Measurements from ENCODE around the gene WSB2. TPM values are rescaled to one million over a fixed set of nuclear protein-coding genes. Genes with fewer than 3 reads are reported as not detected.

Gene WSB2
- total RNA-seq, 2 experiments from 2014 or later, result 72.4 to 74.6 TPM

- POLR2A ChIA-PET, result interaction anchor here (0.7 to 2.1 kb wide), 4 partner anchors 13 to 74 kb away, joined by 3 to 8 read pairs (median 6); no protein-coding TSS in a partner anchor
- CTCF ChIA-PET, result interaction anchor here (0.7 to 1.9 kb wide), 4 partner anchors 11 to 872 kb away, joined by 3 to 6 read pairs (median 4); no protein-coding TSS in a partner anchor
Measured at GRCh38 chr12:118064608-118065007, 3.6 kb upstream of the WSB2 start.

- CTCF ChIA-PET, result interaction anchor here (0.7 to 1.9 kb wide), 6 partner anchors 11 to 871 kb away, joined by 3 to 6 read pairs (median 5); no protein-coding TSS in a partner anchor
- POLR2A ChIA-PET, result interaction anchor here (0.6 to 2.1 kb wide), 7 partner anchors 8 to 691 kb away, joined by 3 to 8 read pairs (median 4); no protein-coding TSS in a partner anchor
Measured at GRCh38 chr12:118063576-118064391, 2.8 kb upstream of the WSB2 start.

- POLR2A ChIA-PET, result interaction anchor here (0.5 to 2.5 kb wide), 8 partner anchors 14 to 284 kb away, joined by 3 to 14 read pairs (median 6); partner anchors contain the start of genes PEBP1, RFC5 and VSIG10
Measured at GRCh38 chr12:118061873-118062843, 1.2 kb upstream of the WSB2 start.

GRCh38 chr12:118060301-118061010, 523 bp downstream of the WSB2 start:
- CTCF ChIA-PET, result interaction anchor here (0.5 to 1.6 kb wide), 4 partner anchors 8 to 317 kb away, joined by 3 to 5 read pairs (median 3); no protein-coding TSS in a partner anchor
- POLR2A ChIA-PET, result interaction anchor here (1.0 to 2.5 kb wide), 7 partner anchors 9 to 75 kb away, joined by 3 to 14 read pairs (median 5); partner anchors contain the start of genes PEBP1 and RFC5

More at GRCh38 chr12:118061873-118062843, 1.2 kb upstream of the WSB2 start:
- CTCF ChIA-PET, result interaction anchor here (0.9 to 1.5 kb wide), 5 partner anchors 10 to 316 kb away, joined by 3 to 4 read pairs (median 3); partner anchors contain the start of gene PEBP1

DNA sequence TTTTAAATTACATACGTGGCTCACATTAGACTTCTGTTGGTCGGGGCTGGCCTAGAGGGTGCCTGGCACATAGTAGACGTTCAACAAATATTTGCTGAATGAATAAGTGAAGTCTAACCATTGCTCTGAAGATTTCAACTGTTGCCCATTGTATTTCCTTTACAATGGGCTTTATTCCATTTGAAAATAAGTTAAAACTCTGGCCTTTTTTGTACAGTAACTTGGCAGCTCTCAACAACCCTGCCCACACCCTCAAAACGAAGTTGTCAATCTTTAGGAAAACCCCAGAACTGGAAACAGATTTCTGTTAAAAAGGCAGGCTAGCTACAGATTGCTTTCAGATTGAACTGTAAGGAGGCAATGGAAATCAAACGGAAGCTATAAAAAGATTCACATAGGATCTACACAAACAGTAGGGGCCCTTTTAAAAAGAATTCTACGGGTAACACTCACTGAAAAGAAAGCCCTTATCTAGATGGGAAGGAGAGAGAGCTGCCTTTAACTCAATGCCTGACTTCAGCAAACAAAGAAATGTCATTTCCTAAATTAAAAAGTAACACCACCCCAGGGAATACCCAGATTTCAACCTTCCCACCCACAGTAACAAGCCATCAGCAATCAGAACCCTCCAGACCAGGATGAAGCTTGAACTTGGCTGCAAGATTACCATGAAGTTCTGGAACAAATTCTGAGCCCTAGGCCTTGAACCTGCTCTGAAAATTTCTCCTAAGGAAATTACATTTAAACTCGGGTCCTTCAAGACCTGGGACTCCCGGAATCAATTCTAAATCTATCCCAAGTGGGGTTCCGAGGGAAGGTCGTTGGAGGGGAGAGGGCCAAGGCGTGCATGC, 1.4 kb downstream of the WSB2 start:
- ChIA-PET POLR2A (interaction anchor here (1.0 to 2.5 kb wide), 4 partner anchors 8 to 43 kb away, joined by 3 to 10 read pairs (median 4); partner anchors contain the start of gene RFC5), CTCF (interaction anchor here (0.5 to 1.6 kb wide), 4 partner anchors 13 to 184 kb away, joined by 3 to 7 read pairs (median 4); no protein-coding TSS in a partner anchor)

GRCh38 chr12:118058881-118059280, 2.1 kb downstream of the WSB2 start:
- POLR2A ChIA-PET, result no interaction called here
- CTCF ChIA-PET, result interaction anchor here (1.6 kb wide), 2 partner anchors 12 to 184 kb away, joined by 5 to 7 read pairs; no protein-coding TSS in a partner anchor

GRCh38 chr12:118058227-118058626, 2.8 kb downstream of the WSB2 start:
- ChIA-PET CTCF (interaction anchor here (1.6 kb wide), 1 partner anchor 11 kb away, joined by 7 read pairs; no protein-coding TSS in a partner anchor), POLR2A (no interaction called here)

GRCh38 chr12:118055865-118056773, 4.9 kb downstream of the WSB2 start:
- CTCF ChIA-PET, result interaction anchor here (0.6 kb wide), 2 partner anchors 11 to 128 kb away, joined by 3 read pairs; no protein-coding TSS in a partner anchor
- POLR2A ChIA-PET, result interaction anchor here (0.5 to 1.2 kb wide), 5 partner anchors 8 to 253 kb away, joined by 3 to 8 read pairs (median 4); no protein-coding TSS in a partner anchor

DNA sequence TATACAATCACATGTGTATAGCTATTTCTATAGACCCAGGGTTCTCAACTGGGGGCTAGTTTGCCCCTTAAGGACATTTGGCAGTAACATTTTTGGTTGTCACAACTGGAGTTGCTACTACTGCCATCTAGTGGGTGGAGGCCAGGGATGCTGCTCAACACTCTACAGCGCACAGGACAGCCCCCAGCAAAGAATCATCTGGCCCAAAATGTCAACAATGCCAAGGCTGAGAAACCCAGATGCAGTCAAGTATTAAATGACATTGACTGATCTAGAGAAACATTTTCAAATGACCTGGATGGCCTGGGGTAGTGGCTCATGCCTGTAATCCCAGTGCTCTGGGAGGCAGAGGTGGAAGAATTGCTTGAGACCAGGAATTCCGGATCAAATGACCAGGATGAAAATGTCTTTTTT, 5.8 kb downstream of the WSB2 start:
- CTCF ChIA-PET, result interaction anchor here (0.6 to 2.6 kb wide), 9 partner anchors 10 to 180 kb away, joined by 3 to 16 read pairs (median 3); no protein-coding TSS in a partner anchor
- POLR2A ChIA-PET, result interaction anchor here (0.7 to 1.0 kb wide), 2 partner anchors 11 to 179 kb away, joined by 3 to 8 read pairs; no protein-coding TSS in a partner anchor

GRCh38 chr12:118053071-118053985, 7.7 kb downstream of the WSB2 start:
- ChIA-PET CTCF (interaction anchor here (0.7 to 2.6 kb wide), 4 partner anchors 8 to 19 kb away, joined by 3 to 16 read pairs (median 6); no protein-coding TSS in a partner anchor), POLR2A (interaction anchor here (0.7 to 1.1 kb wide), 2 partner anchors 9 to 18 kb away, joined by 3 to 4 read pairs; no protein-coding TSS in a partner anchor)

DNA sequence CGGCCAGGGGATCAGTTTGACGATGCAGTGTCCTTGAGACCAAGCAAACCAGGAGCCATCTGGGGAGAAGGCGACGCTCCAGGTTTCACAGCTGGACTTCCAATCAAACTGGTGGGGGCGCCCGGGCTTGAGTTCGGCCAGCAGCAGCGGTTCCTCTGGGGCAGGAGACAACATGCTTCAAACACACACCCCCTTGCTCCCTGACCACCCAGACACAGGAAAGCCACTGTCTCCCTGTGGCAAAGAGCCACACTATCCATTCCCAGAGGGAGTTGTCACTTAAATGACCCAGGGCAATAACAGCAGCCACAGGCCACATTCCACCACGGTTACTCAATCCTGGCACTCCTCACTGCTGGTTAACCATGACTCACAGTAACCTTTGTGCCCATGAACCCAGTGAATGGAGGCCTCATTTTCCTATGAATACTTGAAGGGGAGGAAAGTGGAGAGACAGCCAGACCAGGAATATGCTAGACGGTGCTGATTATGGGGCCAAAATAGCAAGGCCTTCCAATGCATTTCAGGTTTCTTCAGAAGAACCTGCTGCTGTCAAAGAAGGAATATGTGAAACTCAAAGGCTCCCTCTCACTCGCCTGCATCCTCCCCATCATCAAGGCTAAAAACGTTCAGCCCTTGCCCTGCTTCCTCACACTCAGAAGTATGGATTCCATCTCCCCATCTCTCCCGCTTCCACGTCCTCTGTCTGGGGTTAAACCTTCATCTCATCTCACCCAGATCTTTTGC, 8.5 kb downstream of the WSB2 start:
- ChIA-PET POLR2A (interaction anchor here (0.7 to 1.4 kb wide), 4 partner anchors 8 to 18 kb away, joined by 3 to 4 read pairs (median 4); partner anchors contain the start of gene WSB2), CTCF (interaction anchor here (1.3 to 2.6 kb wide), 4 partner anchors 8 to 19 kb away, joined by 3 to 16 read pairs (median 6); partner anchors contain the start of gene WSB2)

GRCh38 chr12:118050972-118051910, 9.7 kb downstream of the WSB2 start:
- ChIA-PET CTCF (interaction anchor here (1.2 to 2.4 kb wide), 3 partner anchors 10 to 176 kb away, joined by 3 to 7 read pairs (median 4); partner anchors contain the start of gene WSB2), POLR2A (interaction anchor here (0.6 to 1.4 kb wide), 5 partner anchors 9 to 27 kb away, joined by 3 to 4 read pairs (median 3); partner anchors contain the start of gene WSB2)

Data from activated CD8-positive, alpha-beta memory T cell treated with anti-CD3 and anti-CD28 coated beads for 36 hours (primary cell).